Kasumi-1 (cell line): ENCODE results near the gene ABL1.

Source experiments
- DNase-seq, 2 experiments: peaks; one replicate each; lab custom pipeline; 2025; lab: John Stamatoyannopoulos, UW

Gene ABL1

GRCh38 chr9:130849356-130849755 lies 14.3 kb downstream of the ABL1 start:
- DNase-seq = no peak

- no peak for DNase-seq
These were observed 17.7 kb downstream of the ABL1 start for GRCh38 chr9:130852801-130853200.

GRCh38 chr9:130854092-130854491 lies 19.0 kb downstream of the ABL1 start:
- no peak for DNase-seq

GRCh38 chr9:130854835-130855234 lies 19.8 kb downstream of the ABL1 start:
- no peak for DNase-seq

GRCh38 chr9:130856474-130856873 lies 21.4 kb downstream of the ABL1 start:
- DNase-seq = no peak

- DNase-seq = no peak
These were observed 23.0 kb downstream of the ABL1 start for GRCh38 chr9:130857864-130858738.

GRCh38 chr9:130858739-130859705 lies 24.0 kb downstream of the ABL1 start:
- no peak for DNase-seq

GRCh38 chr9:130860458-130861316 lies 25.6 kb downstream of the ABL1 start:
- no peak for DNase-seq

- no peak for DNase-seq
These were observed 26.5 kb downstream of the ABL1 start for GRCh38 chr9:130861372-130862180.

GRCh38 chr9:130862217-130862616 lies 27.2 kb downstream of the ABL1 start:
- no peak for DNase-seq

- DNase-seq = no peak
These were observed 27.7 kb downstream of the ABL1 start for GRCh38 chr9:130862747-130863146.

GRCh38 chr9:130864541-130864940 lies 29.5 kb downstream of the ABL1 start:
- DNase-seq = no peak

GRCh38 chr9:130865921-130866320 lies 30.9 kb downstream of the ABL1 start:
- no peak for DNase-seq

GRCh38 chr9:130866474-130866965 lies 31.5 kb downstream of the ABL1 start:
- DNase-seq = peak; percentile 81 to 82

- no peak for DNase-seq
These were observed 32.5 kb downstream of the ABL1 start for GRCh38 chr9:130867556-130867955.

- no peak for DNase-seq
These were observed 33.2 kb downstream of the ABL1 start for GRCh38 chr9:130868230-130868629.

- no peak for DNase-seq
These were observed 34.2 kb downstream of the ABL1 start for GRCh38 chr9:130869250-130869649.

- no peak for DNase-seq
These were observed 35.7 kb downstream of the ABL1 start for GRCh38 chr9:130870491-130871381.

GRCh38 chr9:130871395-130872062 lies 36.5 kb downstream of the ABL1 start:
- DNase-seq = no peak
